K562 (cell line): ENCODE measurements around the gene SFRP5. TPM values are rescaled to one million over a fixed set of nuclear protein-coding genes. Genes with fewer than 3 reads are reported as not detected.

Source experiments
- ATAC-seq: fragments of 200-7000 bp; cut with Tn5 transposase; 3 replicates; pipeline ENCODE4 v1.9.1; 2020; ENCODE audit warnings: moderate library complexity
- BruUV-seq: library from RNA; stranded (reverse); fragments of 400-500 nt; replicated peaks from 2 replicates; lab custom pipeline; 2021; lab: Mats Ljungman, UMichigan
- CTCF ChIA-PET: fragments of 300-600 bp; formaldehyde crosslinking; extraction: SDS; loops from one replicate; lab custom pipeline; 2021; ENCODE audit warnings: low intra/inter-chr PET ratio; lab: Yijun Ruan, JAX
- POLR2A ChIA-PET: fragments of 300-600, 350-650 bp; sonication (Branson Sonifier 250); formaldehyde crosslinking; extraction: SDS; loops from one replicate; lab custom pipeline; 2021; ENCODE audit warnings: antibody characterized with exemption, inconsistent platforms; lab: Yijun Ruan, JAX
- DNase-seq, 4 experiments: peaks; one replicate each; pipeline versions ENCODE4 v3.0.0 to v3.0.0-alpha.2; 2011 to 2018; ENCODE audit warnings: low spot score in 3 of 4, mixed read lengths in 3 of 4; ENCODE audit errors: extremely low read depth in 1 of 4
- FAIRE-seq: peaks from 2 replicates; lab custom pipeline; 2011; peaks lifted over from hg19 to GRCh38; lab: Jason Lieb, UNC
- H2AFZ ChIP-seq: 2 replicates; pipeline ENCODE4 v1.6.0; 2011; ENCODE audit warnings: low read depth, low read length, control low read depth, inconsistent platforms
- H3K27ac ChIP-seq: fragments of 200-600 bp; 3 replicates; pipeline ENCODE4 v1.8.0; 2011; ENCODE audit warnings: low read depth, mild to moderate bottlenecking, control low read depth, inconsistent platforms, low read length, moderate library complexity, mixed read lengths; ENCODE audit errors: extremely low read depth
- H3K27me3 ChIP-seq, 2 experiments: fragments of 300-600 bp in 1 of 2; 2 replicates in 1 of 2; 3 replicates in 1 of 2; pipeline versions ENCODE4 v1.6.0 to v1.8.0; 2011; ENCODE audit warnings: inconsistent platforms in 2 of 2, low read length in 2 of 2, mild to moderate bottlenecking in 1 of 2, mixed read lengths in 1 of 2, moderate library complexity in 1 of 2; ENCODE audit not compliant: control insufficient read depth in 2 of 2, insufficient read depth in 2 of 2
- H3K36me3 ChIP-seq: fragments of 300-600 bp; 3 replicates; pipeline ENCODE4 v1.8.0; 2011; ENCODE audit warnings: mild to moderate bottlenecking, low read length, inconsistent platforms; ENCODE audit not compliant: control insufficient read depth, insufficient read depth
- H3K4me1 ChIP-seq, 2 experiments: fragments of 200-600 bp in 1 of 2; replicated peaks in 1 of 2; 2 replicates in 1 of 2; 3 replicates in 1 of 2; pipeline versions ENCODE4 v1.5.1 to v1.8.0; 2011; ENCODE audit warnings: inconsistent platforms in 2 of 2, low read length in 2 of 2, mild to moderate bottlenecking in 1 of 2, mixed read lengths in 1 of 2, moderate library complexity in 1 of 2; ENCODE audit not compliant: control insufficient read depth in 2 of 2, insufficient read depth in 2 of 2
- H3K4me2 ChIP-seq: 2 replicates; pipeline ENCODE4 v1.6.1; 2011; ENCODE audit warnings: low read length, control low read depth, inconsistent platforms, mixed read lengths; ENCODE audit not compliant: insufficient read depth
- H3K4me3 ChIP-seq: fragments of 200-600 bp; sonication (generic), shearing (Covaris generic); 2 replicates; pipeline ENCODE4 v1.5.1; 2016; ENCODE audit warnings: control low read depth, inconsistent platforms
- H3K79me2 ChIP-seq: fragments of 200-600 bp; 3 replicates; pipeline ENCODE4 v1.8.0; 2011; ENCODE audit warnings: low read length, inconsistent platforms; ENCODE audit not compliant: control insufficient read depth, insufficient read depth
- H3K9ac ChIP-seq, 2 experiments: 2 replicates each; pipeline versions ENCODE4 v1.6.0 to v1.6.1; 2011; ENCODE audit warnings: low read depth in 2 of 2, low read length in 2 of 2, control low read depth in 1 of 2, inconsistent platforms in 1 of 2, mild to moderate bottlenecking in 1 of 2, mixed read lengths in 1 of 2; ENCODE audit not compliant: insufficient read depth in 1 of 2
- H3K9me1 ChIP-seq: one replicate; pipeline ENCODE4 v1.6.0; 2011; ENCODE audit warnings: inconsistent platforms, mild to moderate bottlenecking, low read length, moderate library complexity; ENCODE audit not compliant: control insufficient read depth, insufficient read depth
- H3K9me3 ChIP-seq: replicated peaks from 2 replicates; pipeline ENCODE4 v1.5.1; 2011; ENCODE audit warnings: low read depth, low read length, inconsistent platforms; ENCODE audit not compliant: control insufficient read depth, insufficient read depth
- H4K20me1 ChIP-seq: replicated peaks from 2 replicates; pipeline ENCODE4 v1.6.1; 2011; ENCODE audit warnings: low read length, inconsistent platforms, mixed read lengths; ENCODE audit not compliant: control insufficient read depth, insufficient read depth
- BCL6 ChIP-seq: fragments of 250-450 bp; sonication (Bioruptor Pico); IDR thresholded peaks from 2 replicates; pipeline ENCODE4 v1.4.0; 2020
- BRCA1 ChIP-seq, 2 experiments: fragments of 450-650 bp in 1 of 2; sonication (generic) in 1 of 2; formaldehyde crosslinking in 1 of 2; IDR thresholded peaks; 2 replicates each; pipeline versions ENCODE4 v1.5.0 to v1.6.1; 2017 to 2020; ENCODE audit warnings: mild to moderate bottlenecking in 1 of 2, missing genetic modification reagents in 1 of 2
- BRD9 ChIP-seq: fragments of 450-650 bp; IDR thresholded peaks from 2 replicates; pipeline ENCODE4 v1.6.1; 2018; ENCODE audit warnings: low read depth; ENCODE audit not compliant: partially characterized antibody
- PRPF4 ChIP-seq: fragments of 200-400 bp; formaldehyde crosslinking; IDR thresholded peaks from one replicate; pipeline ENCODE4 v1.6.1; 2017; ENCODE audit warnings: low read length, low read depth, mild to moderate bottlenecking; ENCODE audit not compliant: insufficient read depth, poor library complexity, severe bottlenecking
- WGBS: fragments of 100-300 bp; shearing (Covaris generic); methylation state at CpG from one replicate; pipeline ENCODE4 v1.1.6; 2016; ENCODE audit warnings: low coverage, mixed read lengths; ENCODE audit not compliant: insufficient coverage; ENCODE audit errors: missing lambda C conversion rate; 5-methylcytosine and 5-hydroxymethylcytosine counted together
- in situ Hi-C: fragments of 300-500 bp; cut with MboI; formaldehyde crosslinking; loops from 4 replicates; pipeline ENCODE4 v1.15.0; 2018; ENCODE audit warnings: inconsistent platforms, mixed read lengths
- intact Hi-C: fragments of 100-400 bp; cut with micrococcal nuclease; formaldehyde crosslinking; loops from 2 replicates; pipeline ENCODE4 v1.14.2; 2022
- polyA plus RNA-seq, 8 experiments: library from polyadenylated mRNA; depleted of rRNA in 4 of 8; stranded (reverse) in 5 of 8; unstranded in 3 of 8; fragments of >200 nt; fragmentation: Nextera tagmentation in 2 of 8; fragmentation: Illumina TruSeq in 1 of 8; extraction: Ambion mirVana in 2 of 8; extraction: Trizol in 1 of 8; gene quantifications; 2 replicates each; pipeline versions ENCODE4 v1.2.1 to v1.2.3, GENCODE V29; 2011 to 2014; ENCODE audit warnings: inconsistent platforms in 1 of 8, missing spikeins in 1 of 8
- total RNA-seq, 7 experiments: library from RNA; depleted of rRNA in 6 of 7; stranded (reverse); fragments of >200 nt in 6 of 7; fragmentation: Illumina TruSeq in 2 of 7; extraction: Trizol in 2 of 7; gene quantifications; 2 replicates each; pipeline versions ENCODE4 v1.2.1 to v1.2.3, GENCODE V29; 2011 to 2021; ENCODE audit warnings: low replicate concordance in 1 of 7

The SFRP5 gene
- total and polyA plus RNA-seq, 9 of the 15 experiments (the other 6 are each of a cell fraction or from before 2014, with no cell fraction given): 0.07 to 0.29 (median 0.13) TPM; not detected in 3

DNA sequence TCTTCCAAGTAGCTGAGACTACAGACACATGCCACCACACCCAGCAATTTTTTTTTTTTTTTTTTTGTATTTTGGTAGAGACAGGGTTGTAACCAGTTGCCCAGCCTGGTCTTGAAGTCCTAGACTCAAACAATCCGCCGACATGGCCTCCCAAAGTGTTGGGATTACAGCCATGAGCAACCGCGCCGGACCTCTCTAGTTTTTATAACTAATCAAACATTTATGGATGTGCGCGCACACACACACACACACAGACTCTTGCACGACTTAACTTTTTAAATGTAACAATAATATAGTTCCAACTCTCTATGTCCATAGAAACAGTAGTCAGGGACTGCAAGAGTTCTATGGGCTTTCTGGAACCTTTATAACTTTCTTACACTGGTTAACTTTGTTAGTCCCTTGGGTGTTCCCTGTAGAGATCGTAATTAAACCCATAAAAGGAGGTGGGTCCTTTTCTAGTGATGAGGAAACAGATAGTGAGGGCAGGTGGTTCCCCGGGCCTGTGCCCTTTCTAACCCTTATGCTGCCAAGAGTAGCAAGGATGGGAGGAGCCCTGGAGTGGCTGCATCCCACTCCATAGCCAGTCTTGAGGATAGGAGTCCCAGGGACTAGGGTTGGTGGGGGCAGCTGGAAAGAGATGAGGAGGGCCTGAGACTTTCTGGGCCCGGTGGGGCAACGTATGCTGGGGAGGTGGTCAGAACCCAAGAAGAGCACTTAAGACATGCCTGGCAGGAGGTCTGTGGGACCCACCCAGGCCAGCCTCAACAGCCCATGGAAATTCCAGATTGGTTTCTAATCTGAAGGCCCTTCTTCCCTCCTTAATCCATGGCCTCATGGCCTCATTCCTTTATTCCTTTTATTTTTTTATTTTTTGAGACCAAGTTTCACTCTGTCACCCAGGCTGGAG is 49.7 kb downstream of the SFRP5 start:
- ATAC-seq: no peak
- H3K36me3 ChIP-seq: no peaks in the 10 kb centered on the region
- H3K27ac ChIP-seq: no peak overlapping the region
- H3K4me3 ChIP-seq: no peak overlapping the region
- H3K4me2 ChIP-seq: no peak overlapping the region
- no TSS peak for BruUV-seq
- CTCF ChIA-PET: no interaction called here
- no peak overlapping the region for H3K9ac ChIP-seq
- H3K27me3 ChIP-seq: no peaks in the 10 kb centered on the region
- POLR2A ChIA-PET: no interaction called here
- no peak for TF ChIP-seq BRD9
- no peak for TF ChIP-seq BCL6 (CRISPR knock-in tag)
- TF ChIP-seq BRCA1 (IDR thresholded peaks at IDR 0.05): no peak
- TF ChIP-seq BRCA1 (CRISPR knock-in tag; IDR thresholded peaks at IDR 0.05): no peak
- no peak for TF ChIP-seq PRPF4
- TF ChIP-seq, all 486 proteins: peak for 0
- 55% methylated on average over 5 of the region's 12 CpGs for WGBS
- in situ Hi-C loops: no loop called here
- Histone ChIP-seq H3K4me1 (peaks cover 19 to 21% of the 10 kb centered on the region in 2 experiments; a peak in 4 of 5 replicates), H3K9me1 (no peaks in the 10 kb centered on the region), H4K20me1 (no peaks in the 10 kb centered on the region), H3K9me3 (no peaks in the 10 kb centered on the region), H3K79me2 (no peaks in the 10 kb centered on the region), H2AFZ (no peak overlapping the region)
- FAIRE-seq (no peak), DNase-seq (no peak)
- intact Hi-C loops: no loop called here
